Smooth muscle cell of the coronary artery (primary cell): ENCODE results near the gene HNRNPR. TPM values are rescaled to one million over a fixed set of nuclear protein-coding genes. Genes with fewer than 3 reads are reported as not detected.

Source experiments
- total RNA-seq: library from RNA; depleted of rRNA; stranded (reverse); fragments of >200 nt; gene quantifications from 2 replicates; pipeline ENCODE4 v1.2.3, GENCODE V29; 2014; ENCODE audit warnings: low replicate concordance

Gene HNRNPR
- 94.8 and 106 TPM in 2 replicates for total RNA-seq

DNA sequence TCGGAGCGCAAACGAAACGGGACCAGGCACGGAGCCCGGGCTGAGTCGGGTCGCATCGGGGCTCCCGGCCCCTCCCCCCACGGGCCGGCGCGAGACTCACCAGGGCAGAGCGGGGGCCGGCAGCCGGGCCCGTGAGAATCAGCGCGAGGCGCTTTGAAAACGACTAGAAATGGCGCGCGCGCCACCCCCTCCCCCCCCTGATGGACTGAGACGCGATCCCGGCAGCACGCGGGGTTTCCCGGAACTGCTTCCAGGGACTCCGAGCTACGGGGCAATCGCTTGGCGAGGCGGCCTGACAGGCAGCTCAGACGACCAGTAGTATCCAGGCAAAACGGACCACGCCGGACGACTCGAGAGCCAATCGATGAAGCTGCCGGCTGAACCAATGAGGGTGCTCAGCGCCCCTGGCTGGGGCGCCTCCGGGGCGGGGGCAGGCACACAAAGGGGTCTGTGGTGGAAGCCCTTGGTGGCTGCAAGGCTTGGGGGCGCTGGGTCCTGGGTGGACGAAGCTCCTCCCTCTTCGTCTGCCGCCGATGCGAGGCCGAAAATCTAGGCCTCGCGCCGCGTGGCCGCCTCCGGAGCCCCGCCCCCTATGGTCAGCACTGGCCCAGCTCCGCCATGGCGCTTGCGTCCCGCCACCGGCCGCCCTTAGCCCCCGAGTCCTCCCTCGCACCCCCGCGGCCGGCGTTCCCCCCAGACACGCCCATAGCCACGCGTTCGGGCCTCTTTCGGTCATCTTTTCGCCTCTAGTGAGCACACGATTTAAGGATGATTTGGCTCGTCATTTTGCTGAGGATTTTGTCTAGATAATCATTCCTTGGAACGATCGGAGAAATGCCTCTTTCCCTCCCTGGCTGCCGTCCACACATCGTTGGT lies at the start of gene HNRNPR:
Gene HNRNPR (minus strand): TSS at position 174 of the 876 bp plus-strand sequence. CDS start 3,276 bp downstream, outside the sequence.

DNA sequence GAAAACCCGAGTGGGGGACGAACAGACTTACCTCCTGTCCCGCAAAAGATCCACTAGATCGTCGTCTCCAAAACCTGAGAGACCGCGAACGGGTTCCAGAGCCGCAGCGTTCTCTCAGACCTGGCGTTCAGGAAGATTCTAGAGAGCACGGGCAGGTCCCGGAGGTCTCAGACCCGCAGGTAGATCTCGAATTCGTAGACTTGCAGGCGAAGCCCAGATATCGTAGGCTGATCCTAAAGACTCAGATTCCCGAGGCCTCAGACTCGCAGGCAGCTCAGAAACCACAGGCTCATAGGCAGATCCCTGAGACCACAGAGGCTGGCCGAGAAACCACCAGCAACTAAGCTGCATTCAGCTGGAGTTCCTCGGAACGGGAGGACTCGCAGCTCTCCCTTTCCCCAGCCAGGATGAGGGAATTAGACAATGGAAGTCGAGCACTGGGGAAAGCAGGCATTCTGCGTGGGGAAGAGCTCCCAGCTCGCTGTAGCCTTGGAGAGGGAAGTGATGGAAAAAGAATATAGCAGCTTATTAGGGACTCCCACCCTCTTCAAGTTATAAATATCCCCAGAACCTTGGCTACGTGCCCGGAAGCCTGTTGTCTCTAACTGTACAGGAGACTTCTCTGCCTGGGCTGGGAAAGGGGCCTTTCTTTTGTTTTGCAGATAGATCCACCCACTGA lies 25.4 kb upstream of the HNRNPR start, which contains the start of gene ZNF436:
Gene ZNF436 (minus strand): TSS at position 502 of the 679 bp plus-strand sequence. CDS start 1,831 bp downstream, outside the sequence.

Other genes starting within 250 kb of the HNRNPR start
- gene LUZP1, start 175.4 kb downstream of the HNRNPR start, total RNA-seq: 8.1 and 26.9 TPM in 2 replicates
- 0.08 TPM in 1 of 2 replicates, not detected in the other for gene HTR1D, start 126.8 kb downstream of the HNRNPR start, total RNA-seq
- gene ZNF436, start 25.6 kb upstream of the HNRNPR start, total RNA-seq: 14.4 and 29.7 TPM in 2 replicates
- gene TCEA3, start 80.5 kb upstream of the HNRNPR start, total RNA-seq: 6.2 and 32.6 TPM in 2 replicates
- 22.6 and 83.3 TPM in 2 replicates for gene ASAP3, start 139.9 kb upstream of the HNRNPR start, total RNA-seq
- 0.15 TPM in 1 of 2 replicates, not detected in the other for gene E2F2, start 186.9 kb upstream of the HNRNPR start, total RNA-seq
- gene ID3, start 215.2 kb upstream of the HNRNPR start, total RNA-seq: 12.9 and 509 TPM in 2 replicates